Skeletal muscle tissue (tissue), 4 donors: ENCODE results near the gene DDX17. TPM values are rescaled to one million over a fixed set of nuclear protein-coding genes. Genes with fewer than 3 reads are reported as not detected.

Experiments used
- H3K27ac ChIP-seq: one replicate; pipeline ENCODE4 v1.7.0; 2013; ENCODE audit warnings: mild to moderate bottlenecking, low read depth, low read length, inconsistent platforms
- H3K27me3 ChIP-seq, 3 donors: one replicate each; pipeline ENCODE4 v1.7.0; 2013; ENCODE audit warnings: low read length in 3 of 3; ENCODE audit not compliant: control insufficient read depth in 3 of 3, insufficient read depth in 3 of 3
- H3K36me3 ChIP-seq, 3 donors: one replicate each; pipeline ENCODE4 v1.7.0; 2013; ENCODE audit warnings: low read length in 3 of 3; ENCODE audit not compliant: control insufficient read depth in 3 of 3, insufficient read depth in 3 of 3
- H3K4me1 ChIP-seq, 3 donors: one replicate each; pipeline ENCODE4 v1.7.0; 2013; ENCODE audit warnings: low read length in 3 of 3, mild to moderate bottlenecking in 3 of 3; ENCODE audit not compliant: control insufficient read depth in 3 of 3, insufficient read depth in 3 of 3
- H3K4me3 ChIP-seq, 3 donors: one replicate each; pipeline ENCODE4 v1.7.0; 2013; ENCODE audit warnings: low read length in 3 of 3
- H3K9ac ChIP-seq, 3 donors: one replicate each; pipeline ENCODE4 v1.7.0; 2013; ENCODE audit warnings: low read length in 3 of 3, mild to moderate bottlenecking in 3 of 3, moderate library complexity in 2 of 3, low read depth in 1 of 3
- H3K9me3 ChIP-seq, 3 donors: one replicate each; pipeline ENCODE4 v1.7.0; 2013; ENCODE audit warnings: low read length in 3 of 3; ENCODE audit not compliant: control insufficient read depth in 3 of 3
- total RNA-seq: library from RNA; depleted of rRNA; stranded (reverse); fragments of >200 nt; gene quantifications from one replicate; pipeline ENCODE4 v1.2.3, GENCODE V29; 2014
- donor health status: Osteomylitis.

Gene DDX17
- total RNA-seq, 1 donor from 2014 or later = 358 TPM

- H3K27me3 ChIP-seq = peaks cover 67 to 80% (median 80%) of the 10 kb centered on the region in 3 donors
Measured at GRCh38 chr22:38456841-38457699, 49.0 kb downstream of the DDX17 start.

GRCh38 chr22:38456272-38456835 is 49.8 kb downstream of the DDX17 start:
- no peak overlapping the region for H3K9ac ChIP-seq
- H3K27me3 ChIP-seq = peaks cover 71 to 80% (median 80%) of the 10 kb centered on the region in 3 donors
- no peak overlapping the region for H3K27ac ChIP-seq
- H3K4me3 ChIP-seq = no peak overlapping the region
- no peaks in the 10 kb centered on the region for H3K9me3 ChIP-seq
- peaks cover 6 to 19% (median 9%) of the 10 kb centered on the region in 3 donors for H3K4me1 ChIP-seq
- no peaks in the 10 kb centered on the region for H3K36me3 ChIP-seq

More at GRCh38 chr22:38456841-38457699, 49.0 kb downstream of the DDX17 start:
- Histone ChIP-seq H3K36me3 (no peaks in the 10 kb centered on the region), H3K27ac (no peak overlapping the region), H3K4me1 (peaks cover 10 to 25% (median 14%) of the 10 kb centered on the region in 3 donors), H3K4me3 (no peak overlapping the region), H3K9me3 (no peaks in the 10 kb centered on the region), H3K9ac (no peak overlapping the region)

- H3K4me1 ChIP-seq = peaks cover 5 to 14% (median 6%) of the 10 kb centered on the region in 3 donors
- no peaks in the 10 kb centered on the region for H3K36me3 ChIP-seq
- H3K27ac ChIP-seq = no peak overlapping the region
- no peaks in the 10 kb centered on the region for H3K9me3 ChIP-seq
- no peak overlapping the region for H3K9ac ChIP-seq
- peaks cover 74 to 80% (median 78%) of the 10 kb centered on the region in 3 donors for H3K27me3 ChIP-seq
- no peak overlapping the region for H3K4me3 ChIP-seq
Measured at GRCh38 chr22:38455530-38456271, 50.4 kb downstream of the DDX17 start.

GRCh38 chr22:38455076-38455529 is 51.0 kb downstream of the DDX17 start, which contains the start of gene KCNJ4:
Gene KCNJ4, minus strand, starts transcription at chr22:38455199. Its CDS starts 27,067 bp downstream, at chr22:38428132.
- Histone ChIP-seq H3K4me1 (peaks cover 5 to 10% (median 6%) of the 10 kb centered on the region in 3 donors), H3K27ac (no peak within 1 kb of the TSS), H3K36me3 (no peaks in the 10 kb centered on the region), H3K9ac (peak within 1 kb of the TSS in 1 of 3 donors; percentile 33), H3K4me3 (peak within 1 kb of the TSS; percentile 30 to 43 (median 35)), H3K9me3 (no peaks in the 10 kb centered on the region), H3K27me3 (peaks cover 75 to 80% (median 78%) of the 10 kb centered on the region in 3 donors)

GRCh38 chr22:38454353-38455075 is 51.6 kb downstream of the DDX17 start:
- Histone ChIP-seq H3K36me3 (no peaks in the 10 kb centered on the region), H3K4me1 (peaks cover 5 to 10% (median 6%) of the 10 kb centered on the region in 3 donors), H3K9ac (peak overlapping the region in 1 of 3 donors; percentile 33), H3K9me3 (no peaks in the 10 kb centered on the region), H3K27ac (no peak overlapping the region), H3K4me3 (peak overlapping the region; percentile 30 to 43 (median 35)), H3K27me3 (peaks cover 80 to 84% (median 81%) of the 10 kb centered on the region in 3 donors)

- no peaks in the 10 kb centered on the region for H3K36me3 ChIP-seq
- peaks cover 5 to 10% (median 6%) of the 10 kb centered on the region in 3 donors for H3K4me1 ChIP-seq
- peaks cover 81 to 86% (median 82%) of the 10 kb centered on the region in 3 donors for H3K27me3 ChIP-seq
- no peaks in the 10 kb centered on the region for H3K9me3 ChIP-seq
- no peak overlapping the region for H3K4me3 ChIP-seq
- H3K9ac ChIP-seq = no peak overlapping the region
- no peak overlapping the region for H3K27ac ChIP-seq
Measured at GRCh38 chr22:38453996-38454352, 52.1 kb downstream of the DDX17 start.

- Histone ChIP-seq H3K27ac (no peak overlapping the region), H3K9me3 (no peaks in the 10 kb centered on the region), H3K4me1 (peaks cover 5 to 10% (median 6%) of the 10 kb centered on the region in 3 donors), H3K36me3 (no peaks in the 10 kb centered on the region), H3K9ac (no peak overlapping the region), H3K27me3 (peaks cover 77 to 83% (median 78%) of the 10 kb centered on the region in 3 donors), H3K4me3 (no peak overlapping the region)
Measured at GRCh38 chr22:38453066-38453672, 52.9 kb downstream of the DDX17 start.

- Histone ChIP-seq H3K27ac (no peak overlapping the region), H3K9me3 (no peaks in the 10 kb centered on the region), H3K4me3 (no peak overlapping the region), H3K9ac (no peak overlapping the region), H3K36me3 (no peaks in the 10 kb centered on the region), H3K4me1 (peaks cover 5 to 10% (median 6%) of the 10 kb centered on the region in 3 donors), H3K27me3 (peaks cover 73 to 78% (median 76%) of the 10 kb centered on the region in 3 donors)
Measured at GRCh38 chr22:38452373-38453065, 53.6 kb downstream of the DDX17 start.
